BLaER1 treated with 17β-estradiol and CSF1 and Interleukin-3, amounts not matched to agents 10 nM and 100 nM (cell line): ENCODE measurements around the gene KLHL1.
A peak's percentile ranks its signal among the peaks of the same experiment; 100 is the strongest.

Experiments
- H3K27ac ChIP-seq, 11 experiments: shearing (Covaris generic); formaldehyde crosslinking; 2 replicates each; pipeline ENCODE4 v1.8.1; 2022
- H3K27me3 ChIP-seq, 11 experiments: shearing (Covaris generic); formaldehyde crosslinking; 2 replicates each; pipeline ENCODE4 v1.8.1; 2022
- H3K36me3 ChIP-seq, 11 experiments: shearing (Covaris generic); formaldehyde crosslinking; 2 replicates each; pipeline ENCODE4 v1.8.1; 2022
- H3K4me1 ChIP-seq, 10 experiments: shearing (Covaris generic); formaldehyde crosslinking; 2 replicates each; pipeline ENCODE4 v1.8.1; 2022
- H3K4me2 ChIP-seq, 11 experiments: shearing (Covaris generic); formaldehyde crosslinking; 2 replicates each; pipeline ENCODE4 v1.8.1; 2022
- H3K4me3 ChIP-seq, 10 experiments: shearing (Covaris generic); formaldehyde crosslinking; 2 replicates each; pipeline ENCODE4 v1.8.1; 2022
- H3K9ac ChIP-seq, 11 experiments: shearing (Covaris generic); formaldehyde crosslinking; 2 replicates each; pipeline ENCODE4 v1.8.1; 2022
- H3K9me3 ChIP-seq, 11 experiments: shearing (Covaris generic); formaldehyde crosslinking; replicated peaks in 1 of 11; 2 replicates each; pipeline ENCODE4 v1.8.1; 2022
- H4K20me1 ChIP-seq, 11 experiments: shearing (Covaris generic); formaldehyde crosslinking; 2 replicates each; pipeline ENCODE4 v1.8.1; 2022
- Cebpa-rat ChIP-seq, 11 experiments: shearing (Covaris generic); IDR thresholded peaks; 2 replicates each; pipeline ENCODE4 v1.8.1; 2022

KLHL1 gene

DNA sequence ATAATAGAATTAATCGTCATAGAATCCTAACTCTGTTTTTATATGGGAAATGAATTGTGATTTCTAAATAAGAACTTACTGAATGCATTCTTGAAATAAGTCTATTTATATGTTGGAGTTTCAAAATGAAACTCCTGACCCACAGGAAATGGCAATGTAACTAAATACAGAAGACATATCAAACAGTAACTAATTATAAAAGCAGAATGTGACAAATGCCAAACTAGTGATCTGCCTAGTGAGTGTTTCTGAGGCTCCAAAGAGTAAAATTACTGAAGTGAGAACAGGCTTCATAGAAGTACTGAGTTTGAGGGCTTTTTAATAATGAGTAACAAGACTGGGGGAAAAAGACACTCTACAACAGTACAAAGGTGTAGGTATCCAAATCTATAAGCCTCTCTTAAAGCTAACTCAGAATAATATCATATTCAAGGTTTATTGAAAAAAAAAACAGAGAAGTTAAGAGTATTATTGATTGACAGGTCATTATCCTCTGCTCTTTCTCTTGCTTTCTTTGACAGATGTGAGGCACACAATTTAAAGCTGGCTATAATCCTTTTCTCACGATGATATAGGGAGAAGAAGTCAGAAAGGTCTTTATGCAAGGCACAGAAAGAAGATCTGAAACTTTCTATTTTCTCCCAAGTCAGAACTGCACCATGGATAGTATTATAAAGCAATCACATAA is 18.1 kb downstream of the KLHL1 start:
- H3K9ac ChIP-seq: peak overlapping the region in 1 of 11 experiments; percentile 48; a peak in 1 of 22 replicates
- peaks cover 0 to 29% (median 12%) of the 10 kb centered on the region in 10 experiments; a peak in 17 of 20 replicates for H3K4me1 ChIP-seq
- H3K4me2 ChIP-seq: peak overlapping the region; percentile 1 to 70 (median 40); a peak in 16 of 22 replicates
- peak overlapping the region in 3 of 11 experiments; percentile 43 to 60 (median 54); a peak in 6 of 22 replicates for H3K27ac ChIP-seq
- H3K9me3 ChIP-seq: no peaks in the 10 kb centered on the region
- TF ChIP-seq Cebpa-rat (IDR thresholded peaks at IDR 0.05): no peak
- H4K20me1 ChIP-seq: no peaks in the 10 kb centered on the region
- H3K27me3 ChIP-seq: no peaks in the 10 kb centered on the region
- no peaks in the 10 kb centered on the region for H3K36me3 ChIP-seq
- H3K4me3 ChIP-seq: no peak overlapping the region

- no peak overlapping the region; a peak in 1 of 22 replicates for H3K27ac ChIP-seq
- peaks cover 0 to 32% (median 12%) of the 10 kb centered on the region in 10 experiments; a peak in 17 of 20 replicates for H3K4me1 ChIP-seq
- no peak overlapping the region for H3K4me3 ChIP-seq
- H3K4me2 ChIP-seq: peak overlapping the region in 1 of 11 experiments; percentile 26; a peak in 1 of 22 replicates
- H3K36me3 ChIP-seq: no peaks in the 10 kb centered on the region
- no peaks in the 10 kb centered on the region for H3K9me3 ChIP-seq
- H4K20me1 ChIP-seq: no peaks in the 10 kb centered on the region
- no peak overlapping the region for H3K9ac ChIP-seq
- H3K27me3 ChIP-seq: no peaks in the 10 kb centered on the region
- TF ChIP-seq Cebpa-rat (IDR thresholded peaks at IDR 0.05): no peak
Measured at GRCh38 chr13:70088926-70089325, 19.3 kb downstream of the KLHL1 start.

DNA sequence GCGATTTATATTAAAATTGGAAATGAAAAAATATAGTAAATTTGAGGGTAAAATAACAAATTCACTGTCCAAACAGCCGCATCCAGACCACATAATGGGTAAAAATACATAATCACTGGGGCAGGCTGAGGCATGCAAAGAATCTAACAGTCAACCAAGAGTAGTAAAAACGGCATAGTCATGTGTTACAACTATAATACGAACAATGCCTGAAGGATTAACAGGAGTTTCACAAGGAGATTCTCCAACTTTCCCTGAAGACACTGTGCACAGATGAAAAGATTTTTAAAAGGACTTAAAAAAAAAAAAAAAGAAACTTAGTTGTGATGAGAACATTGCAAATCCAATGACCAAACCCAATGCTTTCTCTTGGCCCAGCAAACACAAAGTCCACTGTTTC is 21.0 kb downstream of the KLHL1 start:
- H3K27ac ChIP-seq: no peak overlapping the region
- no peak overlapping the region for H3K4me3 ChIP-seq
- H3K36me3 ChIP-seq: no peaks in the 10 kb centered on the region
- no peaks in the 10 kb centered on the region for H4K20me1 ChIP-seq
- H3K27me3 ChIP-seq: no peaks in the 10 kb centered on the region
- no peak overlapping the region for H3K9ac ChIP-seq
- TF ChIP-seq Cebpa-rat (IDR thresholded peaks at IDR 0.05): no peak
- no peaks in the 10 kb centered on the region for H3K9me3 ChIP-seq
- H3K4me1 ChIP-seq: peaks cover 0 to 32% (median 12%) of the 10 kb centered on the region in 10 experiments; a peak in 17 of 20 replicates
- no peak overlapping the region for H3K4me2 ChIP-seq

GRCh38 chr13:70080012-70080411 is 28.2 kb downstream of the KLHL1 start:
- no peaks in the 10 kb centered on the region for H4K20me1 ChIP-seq
- no peak for TF ChIP-seq Cebpa-rat (IDR thresholded peaks at IDR 0.05)
- no peaks in the 10 kb centered on the region for H3K9me3 ChIP-seq
- no peaks in the 10 kb centered on the region for H3K36me3 ChIP-seq
- no peak overlapping the region for H3K4me3 ChIP-seq
- H3K9ac ChIP-seq: no peak overlapping the region
- no peak overlapping the region for H3K27ac ChIP-seq
- peaks cover 0 to 15% (median 0%) of the 10 kb centered on the region in 10 experiments; a peak in 3 of 20 replicates for H3K4me1 ChIP-seq
- no peaks in the 10 kb centered on the region for H3K27me3 ChIP-seq
- H3K4me2 ChIP-seq: no peak overlapping the region

DNA sequence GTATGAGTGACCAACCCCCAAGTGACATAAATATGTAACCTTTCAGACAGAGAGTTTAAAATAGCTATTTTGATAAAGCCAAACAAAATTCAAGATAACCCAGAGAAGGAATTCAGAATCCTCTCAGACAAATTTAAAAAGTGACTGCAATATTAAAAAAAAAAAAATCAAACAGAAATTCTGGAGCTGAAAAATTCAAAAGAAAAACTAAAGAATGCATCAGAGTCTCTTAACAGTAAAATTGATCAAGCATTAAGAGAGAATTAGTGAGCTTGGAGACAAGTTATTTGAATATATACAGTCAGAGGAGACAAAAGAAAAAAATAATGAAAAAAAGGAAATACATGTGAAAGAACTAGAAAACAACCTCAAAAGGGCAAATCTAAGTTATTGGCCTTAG is 53.7 kb downstream of the KLHL1 start:
- H3K36me3 ChIP-seq: no peaks in the 10 kb centered on the region

GRCh38 chr13:70051531-70051930 is 56.7 kb downstream of the KLHL1 start:
- no peaks in the 10 kb centered on the region for H3K36me3 ChIP-seq
- H3K4me3 ChIP-seq: no peak overlapping the region
- no peak for TF ChIP-seq Cebpa-rat (IDR thresholded peaks at IDR 0.05)
- H3K4me1 ChIP-seq: peaks cover 0 to 38% (median 0%) of the 10 kb centered on the region in 10 experiments; a peak in 6 of 20 replicates
- no peak overlapping the region for H3K9ac ChIP-seq
- no peak overlapping the region for H3K27ac ChIP-seq
- no peak overlapping the region for H3K4me2 ChIP-seq
- H3K27me3 ChIP-seq: no peaks in the 10 kb centered on the region
- H4K20me1 ChIP-seq: no peaks in the 10 kb centered on the region
- H3K9me3 ChIP-seq: peaks cover 0 to 34% (median 5%) of the 10 kb centered on the region in 11 experiments; a peak in 10 of 22 replicates

More for the DNA sequence above, 53.7 kb downstream of the KLHL1 start:
- peaks cover 0 to 23% (median 0%) of the 10 kb centered on the region in 10 experiments; a peak in 7 of 20 replicates for H3K4me1 ChIP-seq
- peaks cover 0 to 42% (median 5%) of the 10 kb centered on the region in 11 experiments; a peak in 10 of 22 replicates for H3K9me3 ChIP-seq
- TF ChIP-seq Cebpa-rat (IDR thresholded peaks at IDR 0.05): no peak
- H3K4me2 ChIP-seq: no peak overlapping the region
- H4K20me1 ChIP-seq: no peaks in the 10 kb centered on the region
- H3K27me3 ChIP-seq: no peaks in the 10 kb centered on the region
- no peak overlapping the region for H3K4me3 ChIP-seq
- H3K27ac ChIP-seq: no peak overlapping the region
- no peak overlapping the region for H3K9ac ChIP-seq

DNA sequence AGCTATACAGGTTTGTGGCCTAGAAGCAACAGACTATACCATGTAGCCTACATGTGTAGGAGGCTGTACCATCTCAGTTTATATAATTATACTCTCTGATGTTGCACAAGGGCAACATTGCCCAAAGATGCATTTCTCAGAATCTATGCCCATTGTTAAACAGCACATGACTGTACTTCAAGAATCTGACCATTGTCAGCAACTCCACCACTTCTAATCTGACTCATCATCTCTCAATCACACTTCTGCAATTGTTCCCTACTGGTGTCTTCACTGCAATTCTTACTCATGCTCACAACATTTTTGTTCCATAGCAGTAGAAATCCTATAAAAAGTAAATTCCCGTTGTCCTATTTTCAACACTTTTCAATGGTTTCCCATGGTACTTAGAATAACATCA is 64.6 kb downstream of the KLHL1 start:
- H3K36me3 ChIP-seq: no peaks in the 10 kb centered on the region
- peaks cover 0 to 69% (median 0%) of the 10 kb centered on the region in 10 experiments; a peak in 6 of 20 replicates for H3K4me1 ChIP-seq
- H4K20me1 ChIP-seq: no peaks in the 10 kb centered on the region
- H3K9me3 ChIP-seq: peaks cover 0 to 14% (median 0%) of the 10 kb centered on the region in 11 experiments; a peak in 2 of 22 replicates
- H3K27ac ChIP-seq: peak overlapping the region in 4 of 11 experiments; percentile 73 to 96 (median 84); a peak in 8 of 22 replicates
- no peaks in the 10 kb centered on the region for H3K27me3 ChIP-seq
- H3K9ac ChIP-seq: peak overlapping the region in 3 of 11 experiments; percentile 50 to 76 (median 74); a peak in 6 of 22 replicates
- peak overlapping the region in 3 of 11 experiments; percentile 36 to 74 (median 74); a peak in 5 of 22 replicates for H3K4me2 ChIP-seq
- H3K4me3 ChIP-seq: no peak overlapping the region
- peak in 2 of 11 experiments; percentile 72 to 80; a peak in 3 of 22 replicates for TF ChIP-seq Cebpa-rat (IDR thresholded peaks at IDR 0.05)

DNA sequence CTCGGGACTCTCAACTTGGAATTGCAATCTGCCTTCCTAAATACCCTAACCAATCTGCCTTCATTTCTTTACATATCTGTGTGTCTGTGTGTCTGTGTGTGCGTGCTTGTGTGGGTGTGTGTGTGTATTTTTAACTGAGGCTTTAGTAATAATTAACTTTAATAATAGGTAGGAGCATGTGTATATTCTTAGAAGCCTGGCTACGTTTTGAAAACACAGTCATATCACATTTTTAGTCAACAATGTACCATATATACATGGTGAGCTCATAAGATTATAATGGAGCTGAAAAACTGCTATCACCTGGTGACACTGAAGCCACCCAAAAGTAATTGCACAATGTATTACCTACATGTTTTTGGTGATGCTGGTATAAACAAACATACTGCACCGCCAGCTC is 66.1 kb downstream of the KLHL1 start:
- H3K9me3 ChIP-seq: peaks cover 0 to 14% (median 0%) of the 10 kb centered on the region in 11 experiments; a peak in 2 of 22 replicates
- no peaks in the 10 kb centered on the region for H3K27me3 ChIP-seq
- peaks cover 0 to 54% (median 0%) of the 10 kb centered on the region in 10 experiments; a peak in 6 of 20 replicates for H3K4me1 ChIP-seq
- no peak overlapping the region for H3K9ac ChIP-seq
- peak overlapping the region in 3 of 11 experiments; percentile 73 to 96 (median 95); a peak in 5 of 22 replicates for H3K27ac ChIP-seq
- peak overlapping the region in 2 of 11 experiments; percentile 46 to 74; a peak in 2 of 22 replicates for H3K4me2 ChIP-seq
- H3K36me3 ChIP-seq: no peaks in the 10 kb centered on the region
- TF ChIP-seq Cebpa-rat (IDR thresholded peaks at IDR 0.05): no peak
- H4K20me1 ChIP-seq: no peaks in the 10 kb centered on the region
- no peak overlapping the region for H3K4me3 ChIP-seq

DNA sequence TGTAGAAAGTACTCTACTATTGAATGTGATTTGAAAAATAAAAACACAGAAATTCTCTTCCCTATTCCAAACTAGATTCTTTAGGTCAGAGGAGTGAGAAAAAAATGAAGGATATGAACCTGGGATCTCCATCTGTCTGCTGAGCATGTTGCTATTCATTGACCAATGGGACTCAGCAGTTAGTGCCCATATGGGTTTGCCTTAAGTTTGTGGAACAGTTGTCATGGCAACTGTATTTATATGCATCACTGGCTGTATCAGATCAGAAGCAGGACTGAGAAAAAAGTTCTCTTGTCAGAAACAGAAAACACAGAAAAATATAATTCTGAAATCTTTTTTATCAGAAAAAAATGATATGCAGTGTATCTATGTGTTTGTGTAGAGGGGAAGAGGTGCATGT is 74.0 kb downstream of the KLHL1 start:
- H3K4me3 ChIP-seq: no peak overlapping the region
- H4K20me1 ChIP-seq: no peaks in the 10 kb centered on the region
- no peak overlapping the region for H3K9ac ChIP-seq
- no peaks in the 10 kb centered on the region for H3K36me3 ChIP-seq
- no peak for TF ChIP-seq Cebpa-rat (IDR thresholded peaks at IDR 0.05)
- 0 out of 20 replicates have a peak, but pooled peaks cover 0 to 6% (median 0%) of the 10 kb centered on the region in 10 experiments for H3K4me1 ChIP-seq
- H3K4me2 ChIP-seq: no peak overlapping the region
- H3K9me3 ChIP-seq: 0 out of 22 replicates have a peak, but pooled peaks cover 0 to 4% (median 0%) of the 10 kb centered on the region in 11 experiments
- no peaks in the 10 kb centered on the region for H3K27me3 ChIP-seq
- H3K27ac ChIP-seq: no peak overlapping the region
